Measurements from ENCODE around the gene HSPBAP1. TPM values are rescaled to one million over a fixed set of nuclear protein-coding genes. Genes with fewer than 3 reads are reported as not detected.

HSPBAP1 gene
- total and polyA plus RNA-seq, 2 of the 4 experiments (the other 2 are of a cell fraction): 2.6 to 4.8 TPM

DNA sequence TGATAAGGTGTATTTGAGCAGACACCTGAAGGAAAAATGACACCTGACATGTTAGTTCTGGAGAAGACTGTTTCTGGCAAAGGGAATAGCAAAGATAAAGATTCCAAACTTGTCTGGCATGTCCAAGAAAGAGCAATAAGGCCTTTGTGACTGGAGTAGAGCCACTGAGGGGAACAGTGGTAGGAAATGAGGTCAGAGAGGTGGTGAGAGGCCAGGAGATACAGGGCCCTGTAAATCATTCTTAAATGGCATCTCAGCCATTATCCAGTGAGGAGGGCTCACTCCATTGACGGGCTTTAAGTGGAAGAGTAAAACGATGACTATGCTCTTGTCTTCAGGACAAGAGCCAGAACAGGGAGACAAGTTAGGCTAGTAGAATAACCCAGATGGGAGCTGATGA is 5.7 kb upstream of the HSPBAP1 start:
- Histone ChIP-seq H2AK9ac (replicated peaks; ENCODE audit: low read depth, low read length, poor library complexity) (no peak overlapping the region), H2BK20ac (ENCODE audit: low read depth, low read length) (no peak overlapping the region), H2AFZ (replicated peaks; ENCODE audit: low read length, poor library complexity) (no peak overlapping the region), H3K27me3 (ENCODE audit: control insufficient read depth, insufficient read depth, low read length) (no peaks in the 10 kb centered on the region), H3K56ac (ENCODE audit: extremely low read depth, insufficient read depth, low read length) (no peak overlapping the region), H4K91ac (ENCODE audit: insufficient read depth, low read depth, low read length) (no peak overlapping the region), H3K27ac (ENCODE audit: insufficient read depth, low read length) (no peak overlapping the region), H3K14ac (replicated peaks; ENCODE audit: low read depth, low read length) (no peak overlapping the region), H3K4me3 (ENCODE audit: insufficient read depth, low read depth, low read length) (no peak overlapping the region), H3K9ac (ENCODE audit: low read depth, low read length) (no peak overlapping the region), H3K4me1 (ENCODE audit: control insufficient read depth, insufficient read depth, low read length) (no peaks in the 10 kb centered on the region; the same call in 1 of the 2 replicates), H4K8ac (ENCODE audit: low read depth in 2 of 2, low read length in 2 of 2) (no peak overlapping the region), H4K20me1 (ENCODE audit: insufficient read depth, low read length) (no peaks in the 10 kb centered on the region; the same call in 1 of the 2 replicates), H3K36me3 (ENCODE audit: control insufficient read depth, insufficient read depth, low read length) (no peaks in the 10 kb centered on the region), H2AK5ac (ENCODE audit: low read depth, low read length) (no peak overlapping the region), H3K4me2 (ENCODE audit: low read depth, low read length) (no peak overlapping the region), H3K23ac (ENCODE audit: low read depth, low read length) (no peak overlapping the region), H2BK120ac (ENCODE audit: low read depth, low read length) (no peak overlapping the region), H3K9me3 (ENCODE audit: control insufficient read depth, insufficient read depth, low read length) (no peaks in the 10 kb centered on the region), H3K4ac (ENCODE audit: low read depth, low read length) (no peak overlapping the region), H4K5ac (ENCODE audit: low read depth, low read length) (no peak overlapping the region), H2BK15ac (ENCODE audit: low read depth, low read length) (no peak overlapping the region), H3K18ac (ENCODE audit: low read depth, low read length) (no peak overlapping the region), H3K79me1 (ENCODE audit: low read depth in 1 of 2, low read length in 2 of 2) (peaks cover 9 to 28% of the 10 kb centered on the region in 2 experiments), H3K9me1 (ENCODE audit: insufficient read depth, low read length) (no peaks in the 10 kb centered on the region), H2BK5ac (ENCODE audit: low read depth, low read length, poor library complexity, severe bottlenecking) (no peak overlapping the region)
- no TSS peak for BruUV-seq (replicated peaks)
- CTCF ChIA-PET: no interaction called here
- intact Hi-C loops (cut with micrococcal nuclease): loop anchor here (10.0 kb wide), 1 partner anchor 115 kb away; the partner anchor contains the start of gene PARP14
- in situ Hi-C loops (cut with MboI; ENCODE audit: low sequenced_read_pairs): no loop called here
- WGBS, 2 experiments (ENCODE audit: extremely low coverage in 2 of 2, insufficient read length in 1 of 2): 76% methylated on average over 2 of the region's 2 CpGs; no CpG with 5 or more reads in 1 of the 2 experiments
- TF ChIP-seq NFE2L2 (IDR thresholded peaks at IDR 0.05; ENCODE audit: low read depth, low read length) (no peak), RCOR1 (IDR thresholded peaks at IDR 0.05; ENCODE audit: insufficient replicate concordance, low read length) (no peak), CEBPB (IDR thresholded peaks at IDR 0.05; ENCODE audit: low read depth, low read length) (no peak), FOS (IDR thresholded peaks at IDR 0.05; ENCODE audit: low read depth, low read length) (no peak), SMC3 (IDR thresholded peaks at IDR 0.05; ENCODE audit: low read depth, low read length) (no peak), MAZ (IDR thresholded peaks at IDR 0.05; ENCODE audit: borderline replicate concordance, low read depth, low read length) (no peak), MXI1 (IDR thresholded peaks at IDR 0.05; ENCODE audit: borderline replicate concordance, low read depth, low read length) (no peak), RFX5 (IDR thresholded peaks at IDR 0.05; ENCODE audit: low read depth, low read length) (no peak), POLR2A (IDR thresholded peaks at IDR 0.05; ENCODE audit: low read depth, low read length) (no peak), RAD21 (IDR thresholded peaks at IDR 0.05; ENCODE audit: low read length) (no peak), CHD1 (IDR thresholded peaks at IDR 0.05; ENCODE audit: low read depth, low read length) (no peak), BHLHE40 (IDR thresholded peaks at IDR 0.05; ENCODE audit: low read depth, low read length) (no peak), MAFK (IDR thresholded peaks at IDR 0.05; ENCODE audit: low read depth, low read length) (no peak)
- TF ChIP-seq, protein P1, sequence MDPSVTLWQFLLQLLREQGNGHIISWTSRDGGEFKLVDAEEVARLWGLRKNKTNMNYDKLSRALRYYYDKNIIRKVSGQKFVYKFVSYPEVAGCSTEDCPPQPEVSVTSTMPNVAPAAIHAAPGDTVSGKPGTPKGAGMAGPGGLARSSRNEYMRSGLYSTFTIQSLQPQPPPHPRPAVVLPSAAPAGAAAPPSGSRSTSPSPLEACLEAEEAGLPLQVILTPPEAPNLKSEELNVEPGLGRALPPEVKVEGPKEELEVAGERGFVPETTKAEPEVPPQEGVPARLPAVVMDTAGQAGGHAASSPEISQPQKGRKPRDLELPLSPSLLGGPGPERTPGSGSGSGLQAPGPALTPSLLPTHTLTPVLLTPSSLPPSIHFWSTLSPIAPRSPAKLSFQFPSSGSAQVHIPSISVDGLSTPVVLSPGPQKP (IDR thresholded peaks at IDR 0.05; ENCODE audit: borderline replicate concordance, low read depth, low read length): no peak
- TF ChIP-seq, protein P2, sequence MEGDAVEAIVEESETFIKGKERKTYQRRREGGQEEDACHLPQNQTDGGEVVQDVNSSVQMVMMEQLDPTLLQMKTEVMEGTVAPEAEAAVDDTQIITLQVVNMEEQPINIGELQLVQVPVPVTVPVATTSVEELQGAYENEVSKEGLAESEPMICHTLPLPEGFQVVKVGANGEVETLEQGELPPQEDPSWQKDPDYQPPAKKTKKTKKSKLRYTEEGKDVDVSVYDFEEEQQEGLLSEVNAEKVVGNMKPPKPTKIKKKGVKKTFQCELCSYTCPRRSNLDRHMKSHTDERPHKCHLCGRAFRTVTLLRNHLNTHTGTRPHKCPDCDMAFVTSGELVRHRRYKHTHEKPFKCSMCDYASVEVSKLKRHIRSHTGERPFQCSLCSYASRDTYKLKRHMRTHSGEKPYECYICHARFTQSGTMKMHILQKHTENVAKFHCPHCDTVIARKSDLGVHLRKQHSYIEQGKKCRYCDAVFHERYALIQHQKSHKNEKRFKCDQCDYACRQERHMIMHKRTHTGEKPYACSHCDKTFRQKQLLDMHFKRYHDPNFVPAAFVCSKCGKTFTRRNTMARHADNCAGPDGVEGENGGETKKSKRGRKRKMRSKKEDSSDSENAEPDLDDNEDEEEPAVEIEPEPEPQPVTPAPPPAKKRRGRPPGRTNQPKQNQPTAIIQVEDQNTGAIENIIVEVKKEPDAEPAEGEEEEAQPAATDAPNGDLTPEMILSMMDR (conservative IDR thresholded peaks at IDR 0.05; ENCODE audit: low read depth, low read length): no peak
- TF ChIP-seq, protein P3, sequence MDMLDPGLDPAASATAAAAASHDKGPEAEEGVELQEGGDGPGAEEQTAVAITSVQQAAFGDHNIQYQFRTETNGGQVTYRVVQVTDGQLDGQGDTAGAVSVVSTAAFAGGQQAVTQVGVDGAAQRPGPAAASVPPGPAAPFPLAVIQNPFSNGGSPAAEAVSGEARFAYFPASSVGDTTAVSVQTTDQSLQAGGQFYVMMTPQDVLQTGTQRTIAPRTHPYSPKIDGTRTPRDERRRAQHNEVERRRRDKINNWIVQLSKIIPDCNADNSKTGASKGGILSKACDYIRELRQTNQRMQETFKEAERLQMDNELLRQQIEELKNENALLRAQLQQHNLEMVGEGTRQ (IDR thresholded peaks at IDR 0.05; ENCODE audit: low read depth, low read length): no peak
- dilution Hi-C loops (cut with HindIII; ENCODE audit: low sequenced_read_pairs, unreplicated experiment): no loop called here
- DNase-seq (no peak), ATAC-seq (ENCODE audit: low read depth) (no peak)
- POLR2A ChIA-PET (ENCODE audit: unreplicated experiment): no interaction called here
